GM23338 (cell line): ENCODE measurements around the gene THSD7A. TPM values are rescaled to one million over a fixed set of nuclear protein-coding genes. Genes with fewer than 3 reads are reported as not detected.

Experiments
- ATAC-seq: fragments of 200-7000 bp; cut with Tn5 transposase; 3 replicates; pipeline ENCODE4 v1.9.1; 2020
- DNase-seq: peaks from one replicate; pipeline ENCODE4 v3.0.0-alpha.2; 2015; ENCODE audit warnings: low spot score
- H2AFZ ChIP-seq: fragments of 200-600 bp; sonication (generic); 2 replicates; pipeline ENCODE4 v1.8.0; 2016; ENCODE audit warnings: antibody characterized with exemption, mild to moderate bottlenecking, moderate library complexity
- H3F3A ChIP-seq: fragments of 200-600 bp; sonication (generic); replicated peaks from 2 replicates; pipeline ENCODE4 v1.8.0; 2017; ENCODE audit warnings: antibody characterized with exemption, mixed run types, low read depth
- H3K27ac ChIP-seq: fragments of 200-600 bp; sonication (generic); 2 replicates; pipeline ENCODE4 v1.6.1; 2016; ENCODE audit warnings: low read depth
- H3K27me3 ChIP-seq: fragments of 200-600 bp; sonication (generic); 2 replicates; pipeline ENCODE4 v1.8.0; 2016; ENCODE audit warnings: mild to moderate bottlenecking, mixed run types, moderate library complexity; ENCODE audit not compliant: insufficient read depth
- H3K36me3 ChIP-seq: fragments of 200-600 bp; sonication (generic); 2 replicates; pipeline ENCODE4 v1.8.0; 2016; ENCODE audit warnings: mild to moderate bottlenecking; ENCODE audit not compliant: insufficient read depth
- H3K4me1 ChIP-seq: fragments of 200-600 bp; sonication (generic); 2 replicates; pipeline ENCODE4 v1.8.0; 2016; ENCODE audit warnings: mild to moderate bottlenecking, moderate library complexity; ENCODE audit not compliant: insufficient read depth
- H3K4me2 ChIP-seq: fragments of 200-600 bp; sonication (generic); 2 replicates; pipeline ENCODE4 v1.7.1; 2017; ENCODE audit warnings: mixed run types
- H3K4me3 ChIP-seq: fragments of 200-600 bp; sonication (generic); 2 replicates; pipeline ENCODE4 v1.6.1; 2016; ENCODE audit warnings: mixed run types
- H3K79me2 ChIP-seq: fragments of 200-600 bp; sonication (generic); replicated peaks from 2 replicates; pipeline ENCODE4 v1.8.0; 2017; ENCODE audit warnings: mild to moderate bottlenecking; ENCODE audit not compliant: insufficient read depth
- H3K9me2 ChIP-seq: fragments of 200-600 bp; sonication (generic); 2 replicates; pipeline ENCODE4 v1.8.0; 2017; ENCODE audit not compliant: insufficient read depth
- H4K20me1 ChIP-seq: fragments of 200-600 bp; sonication (generic); replicated peaks from 2 replicates; pipeline ENCODE4 v1.8.0; 2017; ENCODE audit warnings: mild to moderate bottlenecking; ENCODE audit not compliant: insufficient read depth
- H3K27ac Mint-ChIP-seq: 2 replicates; pipeline ENCODE4 v1.8.0; 2020; ENCODE audit warnings: inconsistent platforms, mild to moderate bottlenecking, moderate library complexity, mixed read lengths
- H3K27me3 Mint-ChIP-seq: 3 replicates; pipeline ENCODE4 v1.8.0; 2022; ENCODE audit warnings: low read depth, mild to moderate bottlenecking, moderate library complexity, mixed read lengths, inconsistent platforms; ENCODE audit not compliant: insufficient read depth, poor library complexity
- H3K36me3 Mint-ChIP-seq: 3 replicates; pipeline ENCODE4 v1.8.0; 2021; ENCODE audit warnings: low read depth, mild to moderate bottlenecking, inconsistent platforms, moderate library complexity, mixed read lengths
- H3K4me1 Mint-ChIP-seq: 3 replicates; pipeline ENCODE4 v1.8.0; 2020; ENCODE audit warnings: mild to moderate bottlenecking, inconsistent platforms, mixed read lengths
- H3K4me3 Mint-ChIP-seq: 3 replicates; pipeline ENCODE4 v1.8.0; 2021; ENCODE audit warnings: moderate library complexity, mild to moderate bottlenecking, inconsistent platforms, mixed read lengths
- H3K9me3 Mint-ChIP-seq: 3 replicates; pipeline ENCODE4 v1.8.0; 2020; ENCODE audit warnings: moderate library complexity, mild to moderate bottlenecking, inconsistent platforms, mixed read lengths
- CREB1 ChIP-seq: fragments of 250-450 bp; sonication (Bioruptor Pico); IDR thresholded peaks from 2 replicates; pipeline ENCODE4 v1.5.0; 2020; ENCODE audit warnings: low read depth, mild to moderate bottlenecking, moderate library complexity
- ETS1 ChIP-seq: IDR thresholded peaks from 2 replicates; pipeline ENCODE4 v1.6.1; 2016; ENCODE audit warnings: antibody characterized with exemption
- EZH2 ChIP-seq: fragments of 200-600 bp; sonication (generic); IDR thresholded peaks from one replicate; pipeline ENCODE4 v1.8.0; 2017; ENCODE audit warnings: antibody characterized with exemption, mild to moderate bottlenecking, low read depth; ENCODE audit not compliant: unreplicated experiment
- EZH2phosphoT487 ChIP-seq: fragments of 200-600 bp; sonication (generic); IDR thresholded peaks from one replicate; pipeline ENCODE4 v1.8.1; 2018; ENCODE audit warnings: antibody characterized with exemption; ENCODE audit not compliant: unreplicated experiment
- JUNB ChIP-seq: IDR thresholded peaks from one replicate; pipeline ENCODE4 v1.6.1; 2016; ENCODE audit warnings: antibody characterized with exemption; ENCODE audit not compliant: unreplicated experiment
- NANOG ChIP-seq: IDR thresholded peaks from 2 replicates; pipeline ENCODE4 v1.6.1; 2016; ENCODE audit warnings: antibody characterized with exemption, borderline replicate concordance
- POLR2AphosphoS5 ChIP-seq: IDR thresholded peaks from 2 replicates; pipeline ENCODE4 v1.6.1; 2016; ENCODE audit warnings: antibody characterized with exemption, low read depth
- STAT1 ChIP-seq: IDR thresholded peaks from one replicate; pipeline ENCODE4 v1.6.1; 2016; ENCODE audit warnings: antibody characterized with exemption; ENCODE audit not compliant: unreplicated experiment
- ZNF114 ChIP-seq: fragments of 250-450 bp; sonication (Bioruptor Pico); IDR thresholded peaks from 2 replicates; pipeline ENCODE4 v1.5.0; 2020; ENCODE audit warnings: mild to moderate bottlenecking, moderate library complexity
- ZNF331 ChIP-seq: fragments of 250-450 bp; sonication (Bioruptor Pico); IDR thresholded peaks from 2 replicates; pipeline ENCODE4 v1.5.0; 2020; ENCODE audit warnings: low read depth, mild to moderate bottlenecking, moderate library complexity
- ZNF462 ChIP-seq: fragments of 250-450 bp; sonication (Bioruptor Pico); IDR thresholded peaks from 2 replicates; pipeline ENCODE4 v1.5.0; 2020; ENCODE audit warnings: mild to moderate bottlenecking, moderate library complexity
- polyA plus RNA-seq: library from polyadenylated mRNA; unstranded; fragments of >200 nt; fragmentation: Nextera tagmentation; extraction: Ambion mirVana; gene quantifications from 2 replicates; pipeline ENCODE4 v1.2.1, GENCODE V29; 2016
- total RNA-seq: library from RNA; depleted of rRNA; stranded (reverse); fragments of >200 nt; shearing (Covaris generic); gene quantifications from 2 replicates; pipeline ENCODE4 v1.2.3, GENCODE V29; 2014
- TF ChIP-seq, protein P1 (sequence below): IDR thresholded peaks from one replicate; pipeline ENCODE4 v1.6.1; 2018; ENCODE audit warnings: antibody characterized with exemption; ENCODE audit not compliant: unreplicated experiment
- TF ChIP-seq, protein P2 (sequence below), 2 experiments: fragments of 200-600 bp in 1 of 2; sonication (generic) in 1 of 2; conservative IDR thresholded peaks; 2 replicates each; pipeline versions ENCODE4 v1.5.1 to v1.6.1; 2016 to 2017; ENCODE audit warnings: antibody characterized with exemption in 2 of 2, low read depth in 2 of 2, mild to moderate bottlenecking in 2 of 2, moderate library complexity in 1 of 2

THSD7A gene
- total and polyA plus RNA-seq, 2 experiments from 2014 or later, result 1.3 to 2.1 TPM

DNA sequence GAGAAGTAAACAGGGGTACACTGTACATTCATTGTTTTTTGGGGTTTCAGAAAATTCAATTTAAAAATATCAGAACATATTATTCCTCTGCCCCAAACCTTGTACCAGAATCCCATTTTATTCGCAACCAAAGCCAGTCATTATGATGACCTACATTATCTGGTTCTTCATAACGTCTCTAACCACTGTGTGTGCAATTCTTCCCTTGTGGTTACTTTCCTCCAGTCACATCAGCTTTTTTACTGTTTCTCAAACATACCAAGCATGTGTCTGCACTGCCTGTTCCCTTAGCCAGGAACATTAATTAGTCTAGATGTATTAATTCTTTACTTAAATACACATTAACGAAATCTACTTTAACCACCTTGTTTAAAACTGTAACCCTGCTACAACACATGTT, 64.8 kb downstream of the THSD7A start:
- no peaks in the 10 kb centered on the region for H3K9me2 ChIP-seq
- no peaks in the 10 kb centered on the region for H3K9me3 Mint-ChIP-seq
- H3K36me3 Mint-ChIP-seq, result no peaks in the 10 kb centered on the region
- H3K4me1 Mint-ChIP-seq, result no peaks in the 10 kb centered on the region; the same call in 1 of the 3 replicates
- H3K27ac Mint-ChIP-seq, result no peak overlapping the region
- H3K36me3 ChIP-seq, result no peaks in the 10 kb centered on the region
- H3K4me3 ChIP-seq, result no peak overlapping the region
- no peaks in the 10 kb centered on the region for H3K79me2 ChIP-seq
- no peak overlapping the region for H3K27ac ChIP-seq
- no peak for TF ChIP-seq EZH2phosphoT487
- TF ChIP-seq ZNF462 (CRISPR knock-in tag), result no peak
- no peak for TF ChIP-seq POLR2AphosphoS5
- TF ChIP-seq, protein P1, sequence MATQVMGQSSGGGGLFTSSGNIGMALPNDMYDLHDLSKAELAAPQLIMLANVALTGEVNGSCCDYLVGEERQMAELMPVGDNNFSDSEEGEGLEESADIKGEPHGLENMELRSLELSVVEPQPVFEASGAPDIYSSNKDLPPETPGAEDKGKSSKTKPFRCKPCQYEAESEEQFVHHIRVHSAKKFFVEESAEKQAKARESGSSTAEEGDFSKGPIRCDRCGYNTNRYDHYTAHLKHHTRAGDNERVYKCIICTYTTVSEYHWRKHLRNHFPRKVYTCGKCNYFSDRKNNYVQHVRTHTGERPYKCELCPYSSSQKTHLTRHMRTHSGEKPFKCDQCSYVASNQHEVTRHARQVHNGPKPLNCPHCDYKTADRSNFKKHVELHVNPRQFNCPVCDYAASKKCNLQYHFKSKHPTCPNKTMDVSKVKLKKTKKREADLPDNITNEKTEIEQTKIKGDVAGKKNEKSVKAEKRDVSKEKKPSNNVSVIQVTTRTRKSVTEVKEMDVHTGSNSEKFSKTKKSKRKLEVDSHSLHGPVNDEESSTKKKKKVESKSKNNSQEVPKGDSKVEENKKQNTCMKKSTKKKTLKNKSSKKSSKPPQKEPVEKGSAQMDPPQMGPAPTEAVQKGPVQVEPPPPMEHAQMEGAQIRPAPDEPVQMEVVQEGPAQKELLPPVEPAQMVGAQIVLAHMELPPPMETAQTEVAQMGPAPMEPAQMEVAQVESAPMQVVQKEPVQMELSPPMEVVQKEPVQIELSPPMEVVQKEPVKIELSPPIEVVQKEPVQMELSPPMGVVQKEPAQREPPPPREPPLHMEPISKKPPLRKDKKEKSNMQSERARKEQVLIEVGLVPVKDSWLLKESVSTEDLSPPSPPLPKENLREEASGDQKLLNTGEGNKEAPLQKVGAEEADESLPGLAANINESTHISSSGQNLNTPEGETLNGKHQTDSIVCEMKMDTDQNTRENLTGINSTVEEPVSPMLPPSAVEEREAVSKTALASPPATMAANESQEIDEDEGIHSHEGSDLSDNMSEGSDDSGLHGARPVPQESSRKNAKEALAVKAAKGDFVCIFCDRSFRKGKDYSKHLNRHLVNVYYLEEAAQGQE, result no peak
- TF ChIP-seq CREB1 (CRISPR knock-in tag), result no peak
- TF ChIP-seq, protein P2, sequence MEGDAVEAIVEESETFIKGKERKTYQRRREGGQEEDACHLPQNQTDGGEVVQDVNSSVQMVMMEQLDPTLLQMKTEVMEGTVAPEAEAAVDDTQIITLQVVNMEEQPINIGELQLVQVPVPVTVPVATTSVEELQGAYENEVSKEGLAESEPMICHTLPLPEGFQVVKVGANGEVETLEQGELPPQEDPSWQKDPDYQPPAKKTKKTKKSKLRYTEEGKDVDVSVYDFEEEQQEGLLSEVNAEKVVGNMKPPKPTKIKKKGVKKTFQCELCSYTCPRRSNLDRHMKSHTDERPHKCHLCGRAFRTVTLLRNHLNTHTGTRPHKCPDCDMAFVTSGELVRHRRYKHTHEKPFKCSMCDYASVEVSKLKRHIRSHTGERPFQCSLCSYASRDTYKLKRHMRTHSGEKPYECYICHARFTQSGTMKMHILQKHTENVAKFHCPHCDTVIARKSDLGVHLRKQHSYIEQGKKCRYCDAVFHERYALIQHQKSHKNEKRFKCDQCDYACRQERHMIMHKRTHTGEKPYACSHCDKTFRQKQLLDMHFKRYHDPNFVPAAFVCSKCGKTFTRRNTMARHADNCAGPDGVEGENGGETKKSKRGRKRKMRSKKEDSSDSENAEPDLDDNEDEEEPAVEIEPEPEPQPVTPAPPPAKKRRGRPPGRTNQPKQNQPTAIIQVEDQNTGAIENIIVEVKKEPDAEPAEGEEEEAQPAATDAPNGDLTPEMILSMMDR (conservative IDR thresholded peaks at IDR 0.05; ENCODE audit: low read depth in 2 of 2), result no peak
- TF ChIP-seq JUNB, result no peak
- TF ChIP-seq STAT1, result no peak
- TF ChIP-seq ZNF114, result no peak
- no peak for TF ChIP-seq NANOG
- TF ChIP-seq ZNF331 (CRISPR knock-in tag), result no peak
- no peak for TF ChIP-seq ETS1
- TF ChIP-seq EZH2, result no peak
- no peak overlapping the region for H3K4me2 ChIP-seq
- ATAC-seq (no peak), DNase-seq (no peak)
- no peak overlapping the region for H2AFZ ChIP-seq
- no peak overlapping the region for H3K4me3 Mint-ChIP-seq
- no peaks in the 10 kb centered on the region for H3K27me3 Mint-ChIP-seq
- H3F3A ChIP-seq, result no peaks in the 10 kb centered on the region
- H3K27me3 ChIP-seq, result no peaks in the 10 kb centered on the region
- H4K20me1 ChIP-seq, result no peaks in the 10 kb centered on the region
- H3K4me1 ChIP-seq, result no peaks in the 10 kb centered on the region
